GM19043 (cell line): ENCODE measurements around the gene TENT5A.

Source experiments
- ATAC-seq: cut with Tn5 transposase; IDR thresholded peaks from one replicate; pipeline ENCODE4 v1.9.1; 2021; ENCODE audit warnings: low read depth; ENCODE audit not compliant: unreplicated experiment

The TENT5A gene

GRCh38 chr6:81720427-81720826 is 32.1 kb downstream of the TENT5A start:
- no peak for ATAC-seq

GRCh38 chr6:81718126-81718525 is 34.4 kb downstream of the TENT5A start:
- ATAC-seq: no peak

- ATAC-seq: no peak
Measured at GRCh38 chr6:81714684-81715083, 37.8 kb downstream of the TENT5A start.

DNA sequence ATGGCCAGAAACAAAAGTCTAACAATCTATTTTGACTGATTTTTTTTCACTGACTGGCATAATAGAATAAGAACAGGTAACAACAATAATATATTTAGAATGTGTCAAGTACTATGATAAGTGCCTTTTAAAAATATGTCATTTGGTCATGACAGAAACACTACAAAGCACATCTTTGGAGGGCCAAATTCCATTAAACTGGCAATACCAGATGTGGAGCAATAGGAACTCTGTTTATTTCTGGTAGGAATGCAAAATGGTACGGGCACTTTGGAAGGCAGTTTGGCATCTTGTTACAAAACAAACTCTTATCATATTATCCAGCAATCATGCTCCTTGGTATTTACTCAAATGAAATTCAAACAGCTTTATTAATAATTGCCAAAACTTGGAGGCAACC is 39.3 kb downstream of the TENT5A start:
- ATAC-seq: no peak

GRCh38 chr6:81708113-81708699 is 44.3 kb downstream of the TENT5A start:
- ATAC-seq: no peak

GRCh38 chr6:81704700-81705099 is 47.8 kb downstream of the TENT5A start:
- no peak for ATAC-seq

- ATAC-seq: no peak
Measured at GRCh38 chr6:81700414-81700813, 52.1 kb downstream of the TENT5A start.

DNA sequence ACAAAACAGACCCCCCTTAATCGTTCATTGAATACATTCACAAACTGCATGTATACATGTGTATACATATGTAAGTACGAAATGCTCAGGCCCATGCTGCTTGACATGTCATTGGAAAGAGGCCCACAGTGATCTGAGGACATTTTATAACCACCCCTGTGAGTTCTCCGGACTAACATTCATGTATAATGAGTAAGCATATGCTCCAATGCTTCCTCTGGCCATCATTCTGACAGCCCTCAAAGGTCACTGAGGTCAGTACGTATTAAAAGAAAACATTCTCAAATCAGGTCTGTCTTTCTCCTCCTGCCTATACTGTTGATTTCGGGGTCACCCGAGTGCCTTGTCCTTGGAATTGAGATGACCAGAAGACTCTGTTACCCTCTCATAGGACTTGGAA is 54.9 kb downstream of the TENT5A start:
- no peak for ATAC-seq

DNA sequence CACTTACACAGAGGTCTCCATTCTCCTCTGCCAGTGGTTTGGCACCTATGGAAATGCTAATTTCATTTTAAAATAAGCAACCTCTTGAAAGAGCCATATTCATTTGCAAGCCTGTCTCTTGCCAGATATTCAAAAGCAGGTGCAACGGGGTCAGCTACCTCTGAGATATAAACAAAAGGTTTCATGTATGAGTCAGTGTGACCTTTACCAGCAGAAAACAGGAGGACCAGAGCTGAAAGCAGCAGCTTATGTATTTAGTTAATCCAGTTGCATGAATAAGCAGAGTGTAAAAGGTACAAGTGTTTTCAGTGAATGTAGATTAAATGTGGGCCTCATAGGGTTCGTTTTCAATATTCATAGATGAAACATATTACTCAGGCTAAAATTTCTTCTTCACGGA is 56.0 kb downstream of the TENT5A start:
- no peak for ATAC-seq
